ENCODE measurements around the gene NHS. TPM values are rescaled to one million over a fixed set of nuclear protein-coding genes. Genes with fewer than 3 reads are reported as not detected.

The NHS gene
- total and polyA plus RNA-seq, 8 donors = 0.19 to 1.7 (median 0.54) TPM

GRCh38 chrX:17747692-17748091, 372.7 kb downstream of the NHS start:
- H3K36me3 ChIP-seq = no peaks in the 10 kb centered on the region
- intact Hi-C loops (cut with DNase I) = no loop called here
- FAIRE-seq (no peak), DNase-seq (no peak), ATAC-seq (no peak)
- peaks cover 0 to 17% (median 13%) of the 10 kb centered on the region in 3 donors for H3K4me1 ChIP-seq
- no peaks in the 10 kb centered on the region for H3K27me3 ChIP-seq
- H3K9me3 ChIP-seq = no peaks in the 10 kb centered on the region
- H3K27ac ChIP-seq = no peak overlapping the region
- 83 to 97% methylated on average over 5 of the region's 5 CpGs for WGBS, 2 donors
- TF ChIP-seq, protein P1, sequence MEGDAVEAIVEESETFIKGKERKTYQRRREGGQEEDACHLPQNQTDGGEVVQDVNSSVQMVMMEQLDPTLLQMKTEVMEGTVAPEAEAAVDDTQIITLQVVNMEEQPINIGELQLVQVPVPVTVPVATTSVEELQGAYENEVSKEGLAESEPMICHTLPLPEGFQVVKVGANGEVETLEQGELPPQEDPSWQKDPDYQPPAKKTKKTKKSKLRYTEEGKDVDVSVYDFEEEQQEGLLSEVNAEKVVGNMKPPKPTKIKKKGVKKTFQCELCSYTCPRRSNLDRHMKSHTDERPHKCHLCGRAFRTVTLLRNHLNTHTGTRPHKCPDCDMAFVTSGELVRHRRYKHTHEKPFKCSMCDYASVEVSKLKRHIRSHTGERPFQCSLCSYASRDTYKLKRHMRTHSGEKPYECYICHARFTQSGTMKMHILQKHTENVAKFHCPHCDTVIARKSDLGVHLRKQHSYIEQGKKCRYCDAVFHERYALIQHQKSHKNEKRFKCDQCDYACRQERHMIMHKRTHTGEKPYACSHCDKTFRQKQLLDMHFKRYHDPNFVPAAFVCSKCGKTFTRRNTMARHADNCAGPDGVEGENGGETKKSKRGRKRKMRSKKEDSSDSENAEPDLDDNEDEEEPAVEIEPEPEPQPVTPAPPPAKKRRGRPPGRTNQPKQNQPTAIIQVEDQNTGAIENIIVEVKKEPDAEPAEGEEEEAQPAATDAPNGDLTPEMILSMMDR (IDR thresholded peaks at IDR 0.05) = no peak
- H3K4me3 ChIP-seq = no peak overlapping the region

- 22 to 32% methylated on average over 5 of the region's 5 CpGs for WGBS, 2 donors
- Histone ChIP-seq H3K4me3 (no peak overlapping the region), H3K27me3 (no peaks in the 10 kb centered on the region), H3K36me3 (peaks cover 0 to 2% (median 0%) of the 10 kb centered on the region in 3 donors), H3K4me1 (peaks cover 0 to 17% (median 13%) of the 10 kb centered on the region in 3 donors), H3K27ac (no peak overlapping the region), H3K9me3 (no peaks in the 10 kb centered on the region)
- intact Hi-C loops (cut with DNase I) = no loop called here
- TF ChIP-seq, protein P1 (IDR thresholded peaks at IDR 0.05) = no peak
- DNase-seq (no peak), FAIRE-seq (peak; percentile 37), ATAC-seq (no peak)
Observed at GRCh38 chrX:17748684-17749083, 373.7 kb downstream of the NHS start.

DNA sequence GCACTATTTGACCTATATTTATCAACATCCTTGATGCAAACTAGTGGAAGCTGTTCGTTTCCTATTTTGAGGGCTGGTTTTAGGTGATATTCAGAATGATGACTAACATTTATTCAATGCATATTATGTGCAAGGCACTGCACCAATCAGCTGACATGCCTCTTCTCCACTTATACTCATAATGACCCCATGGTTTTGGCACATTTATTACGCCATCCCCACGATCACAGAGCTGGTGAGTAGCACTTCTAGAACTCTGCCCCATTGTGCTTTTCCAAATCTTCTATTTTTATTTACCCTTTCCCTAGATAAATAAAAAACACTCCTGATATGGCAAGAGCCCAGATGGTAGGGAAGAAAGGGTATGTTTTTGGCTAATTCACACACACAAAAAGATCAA, 375.4 kb downstream of the NHS start:
- no peak overlapping the region for H3K27ac ChIP-seq
- no peaks in the 10 kb centered on the region for H3K27me3 ChIP-seq
- peaks cover 0 to 5% (median 3%) of the 10 kb centered on the region in 3 donors for H3K4me1 ChIP-seq
- ATAC-seq (no peak), DNase-seq (no peak), FAIRE-seq (no peak)
- H3K4me3 ChIP-seq = no peak overlapping the region
- H3K9me3 ChIP-seq = no peaks in the 10 kb centered on the region
- intact Hi-C loops (cut with DNase I) = no loop called here
- WGBS, 2 donors = 62 to 82% methylated on average over 3 of the region's 3 CpGs
- peaks cover 0 to 2% (median 0%) of the 10 kb centered on the region in 3 donors for H3K36me3 ChIP-seq
- TF ChIP-seq, protein P1 (IDR thresholded peaks at IDR 0.05) = no peak

- 58 to 77% methylated on average over 2 of the region's 2 CpGs for WGBS, 2 donors
- intact Hi-C loops (cut with DNase I) = no loop called here
- FAIRE-seq (no peak), ATAC-seq (no peak), DNase-seq (no peak)
- no peaks in the 10 kb centered on the region for H3K4me1 ChIP-seq
- H3K4me3 ChIP-seq = no peak overlapping the region
- no peaks in the 10 kb centered on the region for H3K36me3 ChIP-seq
- H3K27ac ChIP-seq = no peak overlapping the region
- TF ChIP-seq, protein P1 (IDR thresholded peaks at IDR 0.05) = no peak
- no peaks in the 10 kb centered on the region for H3K27me3 ChIP-seq
- H3K9me3 ChIP-seq = no peaks in the 10 kb centered on the region
Observed at GRCh38 chrX:17758382-17758781, 383.4 kb downstream of the NHS start.

DNA sequence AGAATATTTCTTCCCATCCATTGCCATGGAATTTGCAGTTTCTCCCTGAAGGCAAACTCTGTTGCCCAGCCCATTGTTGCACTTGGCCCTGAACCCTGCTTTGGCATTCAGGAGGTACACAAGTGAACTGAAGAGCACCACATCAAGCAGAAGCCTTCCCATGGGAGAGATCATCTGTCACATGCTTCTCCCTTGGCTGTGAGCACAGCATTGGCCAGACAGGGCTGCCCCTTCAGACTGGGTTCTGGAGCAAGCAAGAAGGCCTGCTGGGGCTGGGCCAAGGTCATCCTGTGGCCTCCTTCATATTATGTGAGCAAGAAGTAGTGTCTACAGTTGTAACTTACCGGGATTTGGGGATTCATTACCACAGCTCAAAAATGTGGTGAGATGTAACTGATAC, 385.0 kb downstream of the NHS start:
- Histone ChIP-seq H3K9me3 (no peaks in the 10 kb centered on the region), H3K4me1 (no peaks in the 10 kb centered on the region), H3K4me3 (no peak overlapping the region), H3K36me3 (no peaks in the 10 kb centered on the region), H3K27ac (no peak overlapping the region), H3K27me3 (no peaks in the 10 kb centered on the region)
- ATAC-seq = no peak
- TF ChIP-seq, protein P1 (IDR thresholded peaks at IDR 0.05) = no peak
- 70 to 80% methylated on average over 1 of the region's 1 CpG for WGBS, 2 donors
- FAIRE-seq = no peak
- no peak for DNase-seq
- intact Hi-C loops (cut with DNase I) = no loop called here

Measured in pancreas (tissue), 10 donors.